Right ventricle myocardium inferior (tissue), 1 donor: Measurements from ENCODE around the gene KCNJ18. TPM values are rescaled to one million over a fixed set of nuclear protein-coding genes. Genes with fewer than 3 reads are reported as not detected.
"Not testable (repeated sequence)": the region's sequence is repeated elsewhere in the genome, so short reads cannot be mapped to it uniquely, and the experiment has no call there.

ENCODE experiments used
- ATAC-seq: fragments of 200-7000 bp; cut with Tn5 transposase; one replicate; pipeline ENCODE4 v1.9.1; 2020; ENCODE audit warnings: mild to moderate bottlenecking, moderate library complexity
- DNase-seq: peaks from one replicate; pipeline ENCODE4 v3.0.0; 2021; ENCODE audit errors: missing footprints
- intact Hi-C: fragments of 100-400 bp; cut with DNase I; formaldehyde crosslinking; loops from one replicate; pipeline ENCODE4 v1.11.0; 2022
- total RNA-seq: library from RNA; stranded (reverse); fragmentation: NEBNext Ultra II Directional; extraction: Animal tissue kit (Norgen Biotek cat#: 25700); gene quantifications from one replicate; pipeline ENCODE4 v1.2.1, GENCODE V29; 2021
- donor health status: DM: no; HTN: yes; CAD: no; lungs with severe emphysema.

The KCNJ18 gene
- total RNA-seq, 1 donor from 2014 or later: not detected

DNA sequence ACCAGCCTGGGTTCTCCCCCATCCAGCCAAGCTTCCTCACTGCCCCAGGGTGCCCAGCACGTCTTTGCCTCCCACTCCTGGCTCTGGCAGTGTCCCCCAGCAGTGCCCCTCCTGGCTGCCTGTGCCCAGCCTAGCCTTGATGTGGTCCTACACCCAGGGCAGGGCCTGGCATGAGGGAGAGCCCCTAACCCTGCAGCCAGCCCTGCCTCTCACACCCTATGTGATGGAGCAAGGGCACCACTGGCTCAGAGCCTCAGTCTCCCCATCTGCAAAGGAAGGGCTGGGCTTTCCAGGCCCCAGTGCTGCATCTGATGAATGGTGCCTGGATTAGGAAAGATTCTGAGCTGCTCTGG, 5.2 kb downstream of the KCNJ18 start:
- DNase-seq: peak; percentile 45
- ATAC-seq, intact Hi-C loops: not testable (repeated sequence)

DNA sequence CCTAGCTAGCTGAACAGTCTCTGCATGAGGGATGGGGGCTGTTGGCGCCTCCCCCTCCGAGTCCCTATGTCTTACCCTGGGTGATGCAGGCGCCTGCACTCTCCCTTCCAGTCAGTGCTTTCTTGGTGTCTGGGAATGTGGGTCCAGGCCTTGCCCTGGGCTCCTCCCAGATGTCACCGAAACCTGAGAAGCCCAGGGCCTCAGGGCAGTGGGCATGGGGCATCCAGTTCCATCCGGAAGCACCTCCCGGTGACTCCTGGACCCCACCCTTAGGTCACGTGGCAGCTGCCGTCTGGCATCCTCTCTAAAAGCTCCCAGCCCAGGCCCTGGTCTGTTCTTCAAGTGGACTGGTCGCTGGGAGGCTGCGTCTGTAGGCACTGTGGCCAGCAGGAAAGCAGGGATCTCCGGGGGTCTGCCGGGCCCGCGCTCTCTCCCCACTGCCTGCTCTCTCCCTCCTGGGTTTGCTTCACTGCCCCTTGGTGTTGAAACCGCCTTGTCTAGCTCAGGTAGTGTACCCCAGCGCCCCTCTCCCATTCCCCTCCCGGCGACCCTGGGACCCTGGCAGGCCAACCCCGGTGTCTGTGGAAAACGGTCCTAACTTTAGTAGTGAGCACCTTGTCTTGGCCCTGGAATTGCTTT, 6.2 kb downstream of the KCNJ18 start:
- intact Hi-C loops, ATAC-seq, DNase-seq: not testable (repeated sequence)

DNA sequence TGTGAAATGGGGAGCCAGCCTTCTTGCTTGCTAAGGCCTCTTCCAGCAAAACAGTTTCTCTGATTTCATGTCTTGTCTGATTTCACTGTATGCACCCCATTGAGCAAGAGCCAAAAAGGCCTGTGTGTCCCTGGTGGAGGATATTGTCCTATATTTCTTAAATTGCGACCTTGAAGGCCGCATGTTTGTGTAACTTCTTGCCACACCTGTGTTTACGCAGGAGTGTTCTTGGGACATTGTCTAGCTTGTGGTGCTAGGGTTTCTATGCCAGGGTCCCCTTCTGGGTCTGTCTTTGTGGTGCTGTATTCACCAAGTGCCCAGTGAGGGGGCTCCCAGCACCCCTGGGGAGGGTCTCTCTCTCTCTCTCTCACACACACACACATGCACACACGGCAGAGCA, 6.8 kb downstream of the KCNJ18 start:
- ATAC-seq, DNase-seq, intact Hi-C loops: not testable (repeated sequence)

DNA sequence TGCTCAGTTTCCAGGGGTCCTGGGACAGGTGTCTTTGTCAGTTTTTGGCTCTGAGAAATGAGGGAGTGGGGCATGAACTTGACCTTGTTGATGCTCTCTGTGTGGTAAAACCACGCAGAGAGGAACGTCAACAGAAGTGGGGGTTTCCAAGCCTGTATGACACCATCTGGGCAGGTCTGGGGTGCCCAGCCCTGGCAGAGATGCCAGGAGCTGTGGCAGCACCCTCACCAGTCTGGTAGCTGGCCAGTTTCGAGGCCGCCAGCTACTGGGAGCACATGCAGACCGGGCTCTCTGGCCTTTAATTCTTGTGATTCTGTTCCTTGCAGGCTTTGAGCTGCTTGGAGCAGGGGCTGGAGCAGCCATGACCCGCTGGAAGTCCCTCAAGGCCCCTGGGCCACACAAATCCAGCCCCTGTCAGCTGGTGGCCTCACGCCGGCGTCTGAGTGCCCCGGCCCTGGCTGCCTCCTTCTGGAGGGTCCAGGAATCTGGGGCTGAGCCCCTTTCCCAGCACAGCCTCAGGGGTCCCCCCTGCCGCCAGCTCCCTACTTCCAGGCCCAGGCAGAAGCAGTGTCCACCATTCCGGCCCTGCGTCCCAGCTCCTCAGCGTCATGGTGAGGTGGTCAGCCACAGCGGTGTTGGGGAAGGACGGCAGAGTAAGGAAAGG, 7.4 kb downstream of the KCNJ18 start:
- ATAC-seq, intact Hi-C loops, DNase-seq: not testable (repeated sequence)

DNA sequence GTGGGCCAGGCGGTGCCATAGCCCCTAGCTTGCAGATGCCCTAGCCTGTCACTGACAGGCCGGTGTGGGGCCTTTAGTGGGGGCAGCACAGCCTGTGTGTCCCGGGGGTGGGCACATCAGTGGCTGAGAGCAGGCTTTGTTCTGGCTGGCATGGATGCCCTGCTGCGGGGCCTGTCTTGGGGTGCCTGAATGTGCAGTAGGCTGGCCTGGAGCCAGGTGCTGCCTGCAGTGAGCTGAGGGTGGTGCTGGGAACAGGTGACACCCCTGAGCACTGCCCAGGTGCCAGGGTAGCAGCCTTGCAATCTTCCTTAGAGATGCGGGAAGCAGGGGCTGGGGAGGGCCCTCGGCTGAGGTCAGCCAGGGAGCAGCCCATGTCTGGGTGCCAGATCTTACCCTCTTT, 8.8 kb downstream of the KCNJ18 start:
- ATAC-seq, intact Hi-C loops, DNase-seq: not testable (repeated sequence)

DNA sequence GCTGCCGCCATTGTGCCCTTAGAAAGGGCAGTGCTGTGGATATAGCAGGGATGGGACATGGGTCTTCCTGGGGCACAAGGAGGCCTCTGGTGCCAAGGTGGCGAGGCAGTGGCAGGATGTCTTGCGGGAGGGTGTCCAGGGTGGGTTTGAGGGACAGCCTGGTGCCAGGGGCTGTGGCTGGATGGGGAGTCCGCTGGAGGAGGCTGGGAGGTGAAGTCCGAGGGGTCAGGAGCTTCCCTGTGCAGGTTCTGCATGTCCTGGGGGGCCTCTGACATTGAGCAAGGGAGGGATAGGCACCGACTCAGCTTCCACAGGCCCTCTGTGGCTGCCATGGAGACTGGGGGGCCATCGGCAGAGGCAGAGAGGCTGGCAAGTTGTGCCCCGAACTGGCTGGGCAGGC, 9.7 kb downstream of the KCNJ18 start:
- DNase-seq, intact Hi-C loops, ATAC-seq: not testable (repeated sequence)

DNA sequence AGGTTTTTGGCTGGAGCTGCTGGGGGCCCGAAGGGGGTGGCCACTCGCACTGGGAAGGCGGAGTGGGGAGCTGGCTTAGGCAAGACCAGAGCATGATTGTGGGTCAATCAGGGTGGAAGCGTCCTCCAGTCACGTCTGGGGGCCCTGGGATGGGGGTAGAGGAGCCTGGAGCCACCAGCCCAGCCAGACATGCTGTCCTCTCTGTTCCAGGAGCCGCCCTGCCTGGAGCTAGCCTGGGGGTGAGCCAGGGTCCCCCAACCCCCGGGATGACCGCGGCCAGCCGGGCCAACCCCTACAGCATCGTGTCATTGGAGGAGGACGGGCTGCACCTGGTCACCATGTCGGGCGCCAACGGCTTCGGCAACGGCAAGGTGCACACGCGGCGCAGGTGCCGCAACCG, 10.2 kb downstream of the KCNJ18 start:
- DNase-seq, ATAC-seq, intact Hi-C loops: not testable (repeated sequence)

DNA sequence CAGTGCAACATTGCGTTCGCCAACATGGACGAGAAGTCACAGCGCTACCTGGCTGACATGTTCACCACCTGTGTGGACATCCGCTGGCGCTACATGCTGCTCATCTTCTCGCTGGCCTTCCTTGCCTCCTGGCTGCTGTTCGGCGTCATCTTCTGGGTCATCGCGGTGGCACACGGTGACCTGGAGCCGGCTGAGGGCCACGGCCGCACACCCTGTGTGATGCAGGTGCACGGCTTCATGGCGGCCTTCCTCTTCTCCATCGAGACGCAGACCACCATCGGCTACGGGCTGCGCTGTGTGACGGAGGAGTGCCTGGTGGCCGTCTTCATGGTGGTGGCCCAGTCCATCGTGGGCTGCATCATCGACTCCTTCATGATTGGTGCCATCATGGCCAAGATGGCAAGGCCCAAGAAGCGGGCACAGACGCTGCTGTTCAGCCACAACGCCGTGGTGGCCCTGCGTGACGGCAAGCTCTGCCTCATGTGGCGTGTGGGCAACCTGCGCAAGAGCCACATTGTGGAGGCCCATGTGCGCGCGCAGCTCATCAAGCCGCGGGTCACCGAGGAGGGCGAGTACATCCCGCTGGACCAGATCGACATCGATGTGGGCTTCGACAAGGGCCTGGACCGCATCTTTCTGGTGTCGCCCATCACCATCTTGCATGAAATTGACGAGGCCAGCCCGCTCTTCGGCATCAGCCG, 10.8 kb downstream of the KCNJ18 start:
- DNase-seq, ATAC-seq, intact Hi-C loops: not testable (repeated sequence)

DNA sequence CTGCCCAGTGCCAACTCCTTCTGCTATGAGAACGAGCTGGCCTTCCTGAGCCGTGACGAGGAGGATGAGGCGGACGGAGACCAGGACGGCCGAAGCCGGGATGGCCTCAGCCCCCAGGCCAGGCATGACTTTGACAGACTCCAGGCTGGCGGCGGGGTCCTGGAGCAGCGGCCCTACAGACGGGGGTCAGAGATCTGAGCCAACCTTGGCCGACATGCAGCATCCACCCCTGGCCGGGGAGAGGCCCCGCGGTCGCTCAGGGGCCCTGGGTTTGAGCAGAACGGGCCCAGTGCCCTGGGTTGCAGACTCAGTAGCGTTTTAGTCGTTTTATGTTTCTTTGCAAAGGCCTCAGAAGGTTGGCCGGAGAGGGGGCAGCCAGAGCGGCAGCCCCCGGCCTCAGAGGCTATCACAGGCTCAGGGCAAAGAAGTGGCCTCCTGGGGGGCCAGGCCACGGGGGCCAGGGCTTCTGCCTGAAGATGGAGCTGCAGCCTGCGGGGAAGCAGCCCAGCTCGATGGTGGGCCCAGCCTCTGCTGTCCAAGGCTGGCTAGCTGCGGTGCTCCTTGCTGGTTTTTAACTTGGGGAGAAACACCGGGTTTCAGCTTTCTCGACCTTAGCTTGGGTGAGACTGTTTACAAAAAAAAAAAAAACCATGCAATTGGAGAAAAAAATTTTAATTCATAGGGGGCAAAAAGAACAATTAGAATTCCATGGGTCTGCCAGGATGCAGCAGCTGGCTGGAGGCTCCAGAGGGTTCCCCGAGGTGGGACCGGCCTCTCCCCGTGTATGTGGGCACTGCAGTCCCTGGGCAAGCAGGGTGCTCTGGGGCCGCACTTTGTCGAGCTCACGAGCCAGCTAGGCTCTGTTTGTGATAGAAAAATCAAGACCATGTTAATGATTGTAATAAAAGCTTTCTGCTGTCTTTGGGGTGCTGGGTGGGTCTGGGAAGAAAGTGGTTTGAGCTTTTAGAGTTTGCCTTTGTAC, 11.9 kb downstream of the KCNJ18 start:
- intact Hi-C loops, DNase-seq, ATAC-seq: not testable (repeated sequence)

DNA sequence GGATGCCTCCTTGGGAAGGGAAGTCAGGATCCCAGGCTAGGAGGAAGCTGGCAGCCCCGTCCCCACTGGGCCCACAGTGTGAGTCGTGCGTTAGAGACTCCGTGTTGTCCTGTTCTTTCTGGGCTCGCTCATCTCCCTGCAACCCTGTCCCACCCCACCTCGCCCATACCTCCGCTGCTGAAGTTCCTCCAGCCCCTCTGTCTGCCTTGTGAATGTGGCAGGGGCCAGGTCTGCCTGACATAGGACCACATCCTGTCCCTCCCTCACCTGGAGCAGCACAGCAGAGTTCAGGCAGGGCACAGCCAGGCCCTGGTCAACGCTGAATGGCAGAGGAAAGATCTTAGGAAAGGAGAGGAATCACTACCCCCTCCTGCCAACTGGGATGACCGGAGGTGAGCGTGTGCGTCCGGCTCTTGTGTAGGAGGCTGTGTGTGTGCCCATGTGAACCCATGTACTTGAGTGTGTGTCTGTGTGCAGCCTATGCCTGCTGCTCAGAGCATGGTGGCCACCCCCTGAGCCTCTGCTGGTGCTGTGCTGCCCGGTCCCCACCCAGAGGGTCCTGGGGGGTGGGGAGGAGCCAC, 12.8 kb downstream of the KCNJ18 start:
- DNase-seq (no peak), ATAC-seq (no peak)
- intact Hi-C loops: no loop called here

DNA sequence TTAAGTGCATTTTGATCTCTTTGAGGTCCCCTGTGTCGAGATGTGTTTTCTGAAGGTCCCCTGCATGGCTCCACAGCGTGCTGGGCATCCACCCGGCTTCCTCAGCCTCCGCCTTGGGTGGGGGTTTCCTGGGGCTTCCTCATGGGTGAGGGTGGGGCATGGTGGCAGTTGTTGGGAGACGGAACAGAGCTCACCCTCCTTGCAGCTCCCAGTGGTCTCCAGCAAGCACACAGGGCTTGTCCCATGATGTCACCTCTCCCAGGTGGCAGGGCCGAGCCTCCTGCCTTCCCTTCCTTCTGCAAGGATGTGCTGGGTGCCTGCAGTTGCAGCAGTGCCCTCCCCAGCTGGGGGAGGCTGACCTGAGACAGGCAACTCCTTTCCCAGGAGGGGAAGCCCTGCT, 13.4 kb downstream of the KCNJ18 start:
- DNase-seq, ATAC-seq, intact Hi-C loops: not testable (repeated sequence)

DNA sequence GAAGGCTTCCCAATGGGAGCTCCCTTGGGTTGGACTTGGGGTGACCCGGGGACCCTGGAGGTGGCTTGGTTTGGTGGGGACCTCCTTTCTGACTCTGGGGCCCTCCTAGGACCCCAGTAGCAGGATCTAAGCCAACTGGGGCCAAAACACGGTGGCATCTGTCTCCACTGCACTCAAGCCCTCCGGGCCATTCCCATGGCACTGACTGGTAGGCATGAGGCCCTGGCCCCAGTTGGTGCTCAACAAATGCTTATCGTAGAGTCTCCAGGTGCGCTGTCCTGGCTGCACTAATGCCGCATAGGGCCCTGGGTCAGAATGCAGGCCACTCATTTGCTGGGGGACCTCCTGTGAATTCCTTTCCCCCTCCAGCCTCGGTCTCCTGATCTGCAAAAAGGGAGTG, 14.2 kb downstream of the KCNJ18 start:
- ATAC-seq, intact Hi-C loops, DNase-seq: not testable (repeated sequence)

DNA sequence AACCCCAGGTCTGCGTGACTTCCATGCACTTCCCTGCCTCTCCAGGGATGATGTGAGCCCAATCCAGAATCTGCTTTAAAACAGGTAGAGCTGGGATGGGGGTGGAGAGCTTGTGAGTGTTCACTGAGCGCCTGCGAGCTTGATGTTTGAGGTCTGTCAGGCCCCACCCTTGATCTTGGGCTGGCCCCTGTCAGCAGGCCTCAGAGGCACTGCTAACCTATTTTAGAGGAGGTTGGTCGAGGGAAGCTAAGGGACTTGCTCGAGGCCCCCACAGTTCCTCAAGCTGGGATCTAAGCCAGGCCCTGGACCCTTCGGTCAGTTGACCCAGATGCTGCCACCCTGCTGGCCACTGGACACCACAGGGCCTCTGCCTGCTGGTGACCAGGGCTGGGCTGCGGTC, 14.8 kb downstream of the KCNJ18 start:
- intact Hi-C loops, ATAC-seq, DNase-seq: not testable (repeated sequence)

DNA sequence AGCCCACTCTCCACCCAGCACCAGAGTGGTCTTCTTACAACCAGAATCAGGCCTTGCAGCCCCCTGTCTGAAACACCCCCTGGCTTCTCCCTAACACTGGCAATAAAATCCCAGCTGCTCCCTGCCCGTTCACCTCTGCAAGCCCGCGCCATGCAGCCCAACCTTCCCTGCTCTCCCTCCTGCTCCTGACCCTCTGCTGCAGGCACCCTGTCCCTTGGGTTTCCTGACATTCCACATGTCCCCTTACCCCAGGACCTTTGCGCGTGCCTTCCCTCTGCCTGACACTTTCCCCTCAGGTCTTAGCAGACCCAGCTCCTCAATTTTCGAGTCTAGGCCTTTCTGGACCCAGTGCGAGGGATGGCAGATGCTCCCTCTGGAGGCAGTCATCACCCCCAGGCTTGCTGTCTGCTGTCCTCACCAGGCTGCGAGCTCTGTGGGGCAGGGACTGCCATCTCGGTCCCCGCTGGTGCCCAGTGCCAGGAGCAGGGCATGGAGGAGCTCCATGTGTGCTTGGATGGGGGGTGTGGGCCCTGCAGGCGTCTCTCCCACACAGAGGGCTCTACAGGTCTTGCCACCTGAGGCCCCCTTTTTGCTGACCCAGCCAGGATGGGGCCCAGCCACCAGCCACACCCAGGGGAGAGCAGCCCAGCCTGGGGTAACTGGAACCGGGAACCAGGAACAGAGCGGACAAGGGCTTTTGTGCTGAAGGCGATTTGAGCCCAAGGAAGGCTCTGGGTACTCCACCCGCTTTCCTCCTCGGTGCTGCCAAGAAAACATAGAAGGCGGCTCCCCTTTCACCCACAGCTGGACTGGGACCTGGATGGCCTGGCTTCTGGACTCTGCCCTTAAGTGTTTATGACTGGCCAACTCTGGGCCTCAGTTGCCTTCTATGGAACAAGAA, 15.6 kb downstream of the KCNJ18 start:
- intact Hi-C loops, ATAC-seq, DNase-seq: not testable (repeated sequence)

DNA sequence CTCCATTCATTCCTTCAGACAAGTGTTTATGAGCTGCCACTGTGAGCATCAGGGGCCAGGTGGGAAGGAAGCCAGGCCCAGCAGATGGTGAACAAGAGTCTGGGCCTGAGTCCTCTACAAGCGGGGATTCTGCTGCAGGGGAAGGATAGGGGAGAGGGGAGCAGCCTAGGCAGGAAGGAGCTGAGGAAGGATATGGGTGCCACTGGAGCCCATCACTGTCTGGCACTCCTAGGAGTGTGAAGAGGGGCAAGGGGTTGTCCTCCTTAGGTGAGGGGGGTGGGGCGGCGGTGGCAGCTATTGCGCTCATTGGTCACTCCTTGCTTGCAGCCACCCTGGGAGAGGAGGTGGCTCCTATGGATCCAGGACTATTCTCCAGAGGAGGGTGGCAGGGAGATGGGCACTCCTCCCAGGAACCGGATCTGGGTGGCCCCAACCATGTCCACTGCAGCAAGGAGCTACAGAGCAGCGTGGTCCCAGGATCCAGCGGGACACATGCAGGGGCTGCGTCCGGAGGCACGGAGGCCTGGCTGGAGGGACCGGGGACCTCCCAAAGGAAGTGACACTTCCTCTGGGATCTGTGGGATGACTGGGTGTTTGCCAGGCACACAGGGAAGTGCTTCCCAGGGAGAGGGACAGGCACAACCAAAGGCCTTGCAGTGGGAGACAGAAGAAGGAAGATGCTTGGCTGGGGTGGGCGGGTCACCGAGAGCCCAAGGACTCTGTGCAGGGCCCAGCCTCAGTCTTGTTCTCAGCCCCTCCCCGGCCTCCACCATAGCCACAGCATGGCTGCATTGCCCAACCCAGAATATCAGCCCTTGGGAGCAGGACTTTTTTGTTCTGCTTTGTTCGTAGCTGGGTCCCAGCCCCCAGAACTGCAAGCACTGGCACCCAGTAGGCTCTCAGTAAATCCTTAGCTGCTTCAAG, 16.6 kb downstream of the KCNJ18 start:
- DNase-seq, ATAC-seq, intact Hi-C loops: not testable (repeated sequence)

DNA sequence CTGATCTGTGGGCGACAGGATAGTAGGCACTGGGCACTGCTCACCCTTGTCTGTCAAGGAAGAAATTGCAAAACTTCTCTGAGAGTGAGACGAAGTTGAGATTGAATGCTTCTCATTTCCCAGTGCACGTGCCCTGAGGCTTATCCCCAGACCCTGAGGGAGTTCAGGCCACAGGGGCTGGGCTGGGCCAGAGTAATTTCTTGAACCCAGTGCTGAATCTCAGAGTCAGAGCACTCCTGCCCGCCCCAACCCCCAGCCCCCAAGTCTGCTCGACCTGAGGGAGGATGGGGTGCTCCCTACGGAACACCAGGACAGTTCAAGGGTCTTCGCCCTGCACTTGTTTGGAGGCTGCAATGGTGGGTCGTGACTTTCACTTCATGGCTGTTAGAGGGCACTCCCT, 17.7 kb downstream of the KCNJ18 start:
- ATAC-seq, intact Hi-C loops, DNase-seq: not testable (repeated sequence)
